ENCODE measurements around the gene CALML3.

DNA sequence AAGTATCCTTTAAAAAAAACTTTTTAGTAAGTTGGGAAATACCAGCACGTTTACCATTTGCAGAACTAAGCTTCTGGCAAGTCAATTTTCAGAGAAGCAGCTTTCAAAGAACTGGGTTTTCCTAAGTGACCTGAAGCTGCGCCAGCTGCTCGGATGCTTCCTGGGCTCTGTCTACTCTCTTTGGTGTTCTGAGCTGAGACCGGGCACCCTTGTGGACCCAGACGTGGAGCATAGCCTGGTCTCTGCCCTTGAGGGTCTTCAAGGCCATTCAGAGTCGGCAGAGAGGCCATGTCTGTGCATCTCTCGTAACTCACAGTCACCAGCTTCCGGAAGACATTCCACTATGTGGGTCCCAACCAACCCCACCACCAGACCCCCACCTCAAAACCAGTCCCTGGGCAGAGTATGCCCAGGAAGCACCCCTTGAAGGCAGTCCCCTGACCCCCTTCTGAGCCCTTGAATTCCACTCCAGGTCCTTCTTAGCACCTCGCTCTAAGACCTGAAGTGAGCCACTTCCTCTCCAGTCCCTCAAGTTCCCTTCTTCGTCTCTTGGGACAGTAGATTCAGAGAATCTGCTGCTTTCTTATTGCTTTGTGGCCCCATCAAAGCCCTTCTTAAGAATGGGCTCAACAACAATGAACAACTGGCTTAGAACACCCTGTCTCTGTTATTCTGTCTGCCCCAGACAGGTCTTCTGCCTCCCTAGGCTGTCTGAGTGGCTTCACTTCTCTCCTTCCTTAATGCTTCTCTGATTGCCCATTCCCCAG is 33.9 kb upstream of the CALML3 start:
- TF ChIP-seq, protein P1, sequence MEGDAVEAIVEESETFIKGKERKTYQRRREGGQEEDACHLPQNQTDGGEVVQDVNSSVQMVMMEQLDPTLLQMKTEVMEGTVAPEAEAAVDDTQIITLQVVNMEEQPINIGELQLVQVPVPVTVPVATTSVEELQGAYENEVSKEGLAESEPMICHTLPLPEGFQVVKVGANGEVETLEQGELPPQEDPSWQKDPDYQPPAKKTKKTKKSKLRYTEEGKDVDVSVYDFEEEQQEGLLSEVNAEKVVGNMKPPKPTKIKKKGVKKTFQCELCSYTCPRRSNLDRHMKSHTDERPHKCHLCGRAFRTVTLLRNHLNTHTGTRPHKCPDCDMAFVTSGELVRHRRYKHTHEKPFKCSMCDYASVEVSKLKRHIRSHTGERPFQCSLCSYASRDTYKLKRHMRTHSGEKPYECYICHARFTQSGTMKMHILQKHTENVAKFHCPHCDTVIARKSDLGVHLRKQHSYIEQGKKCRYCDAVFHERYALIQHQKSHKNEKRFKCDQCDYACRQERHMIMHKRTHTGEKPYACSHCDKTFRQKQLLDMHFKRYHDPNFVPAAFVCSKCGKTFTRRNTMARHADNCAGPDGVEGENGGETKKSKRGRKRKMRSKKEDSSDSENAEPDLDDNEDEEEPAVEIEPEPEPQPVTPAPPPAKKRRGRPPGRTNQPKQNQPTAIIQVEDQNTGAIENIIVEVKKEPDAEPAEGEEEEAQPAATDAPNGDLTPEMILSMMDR (IDR thresholded peaks at IDR 0.05 in 8 of 11, conservative IDR thresholded peaks at IDR 0.05 in 3 of 11) = no peak
- TF ChIP-seq POLR2A (IDR thresholded peaks at IDR 0.05) (no peak), POLR2AphosphoS5 (IDR thresholded peaks at IDR 0.05) (no peak)

Data from spleen (tissue), 7 donors.